ENCODE data around the gene VAV3.

The VAV3 gene

GRCh38 chr1:107563441-107563840 is 401.5 kb downstream of the VAV3 start:
- no peak for DNase-seq

- no peak for DNase-seq
These were observed 405.1 kb downstream of the VAV3 start for GRCh38 chr1:107559881-107560280.

- no peak for DNase-seq
These were observed 407.9 kb downstream of the VAV3 start for GRCh38 chr1:107557095-107557494.

GRCh38 chr1:107555578-107555977 is 409.4 kb downstream of the VAV3 start:
- no peak for DNase-seq

GRCh38 chr1:107552781-107553180 is 412.2 kb downstream of the VAV3 start:
- no peak for DNase-seq

GRCh38 chr1:107551456-107551855 is 413.5 kb downstream of the VAV3 start:
- no peak for DNase-seq

GRCh38 chr1:107550358-107550757 is 414.6 kb downstream of the VAV3 start:
- DNase-seq = no peak

- no peak for DNase-seq
These were observed 415.7 kb downstream of the VAV3 start for GRCh38 chr1:107549152-107549810.

- no peak for DNase-seq
These were observed 416.7 kb downstream of the VAV3 start for GRCh38 chr1:107548276-107548675.

- no peak for DNase-seq
These were observed 417.4 kb downstream of the VAV3 start for GRCh38 chr1:107547363-107548155.

- DNase-seq = no peak
These were observed 418.4 kb downstream of the VAV3 start for GRCh38 chr1:107546576-107546975.

GRCh38 chr1:107545879-107546278 is 419.1 kb downstream of the VAV3 start:
- DNase-seq = no peak

- DNase-seq = no peak
These were observed 419.9 kb downstream of the VAV3 start for GRCh38 chr1:107545056-107545577.

GRCh38 chr1:107544285-107544684 is 420.7 kb downstream of the VAV3 start:
- DNase-seq = no peak

GRCh38 chr1:107541412-107541811 is 423.6 kb downstream of the VAV3 start:
- DNase-seq = no peak

GRCh38 chr1:107538502-107538901 is 426.5 kb downstream of the VAV3 start:
- DNase-seq = no peak

- DNase-seq = no peak
These were observed 428.7 kb downstream of the VAV3 start for GRCh38 chr1:107536266-107536665.

- DNase-seq = no peak
These were observed 429.9 kb downstream of the VAV3 start for GRCh38 chr1:107535091-107535490.

GRCh38 chr1:107534632-107535031 is 430.3 kb downstream of the VAV3 start:
- no peak for DNase-seq

GRCh38 chr1:107533436-107533835 is 431.5 kb downstream of the VAV3 start:
- DNase-seq = no peak

- no peak for DNase-seq
These were observed 432.7 kb downstream of the VAV3 start for GRCh38 chr1:107532318-107532717.

- DNase-seq = no peak
These were observed 433.7 kb downstream of the VAV3 start for GRCh38 chr1:107531065-107531908.

- DNase-seq = no peak
These were observed 434.4 kb downstream of the VAV3 start for GRCh38 chr1:107530543-107530942.

Data from effector CD4-positive, alpha-beta T cell (primary cell).